Neural cell (in vitro differentiated cells): ENCODE results near the gene HCLS1. TPM values are rescaled to one million over a fixed set of nuclear protein-coding genes. Genes with fewer than 3 reads are reported as not detected.
"Not testable (repeated sequence)": the region's sequence is repeated elsewhere in the genome, so short reads cannot be mapped to it uniquely, and the experiment has no call there.

Experiments used
- H2AFZ ChIP-seq: fragments of 200-600, 300-800 bp; sonication (generic), shearing (Covaris generic); 2 replicates; pipeline ENCODE4 v1.6.0; 2014; ENCODE audit warnings: low read depth, mild to moderate bottlenecking, antibody characterized with exemption, low read length, moderate library complexity
- H3F3A ChIP-seq: fragments of 200-600 bp; shearing (Covaris generic); 2 replicates; pipeline ENCODE4 v1.6.1; 2016; ENCODE audit warnings: mild to moderate bottlenecking, moderate library complexity, mixed read lengths, antibody characterized with exemption, low read length; ENCODE audit not compliant: insufficient read depth, poor library complexity, severe bottlenecking
- H3K27ac ChIP-seq: fragments of 200-600, 300-800 bp; sonication (generic), shearing (Covaris generic); 2 replicates; pipeline ENCODE4 v1.5.1; 2014; ENCODE audit warnings: mild to moderate bottlenecking, low read length, moderate library complexity
- H3K27me3 ChIP-seq: fragments of 300-800, 200-600 bp; sonication (generic), shearing (Covaris generic); 2 replicates; pipeline ENCODE4 v1.6.0; 2014; ENCODE audit warnings: mild to moderate bottlenecking, low read depth, low read length, moderate library complexity; ENCODE audit not compliant: insufficient read depth
- H3K36me3 ChIP-seq: fragments of 300-800, 200-600 bp; sonication (generic), shearing (Covaris generic); 2 replicates; pipeline ENCODE4 v1.5.1; 2014; ENCODE audit warnings: mild to moderate bottlenecking, antibody characterized with exemption, low read length, moderate library complexity; ENCODE audit not compliant: insufficient read depth
- H3K4me2 ChIP-seq: fragments of 300-800, 200-600 bp; sonication (generic), shearing (Covaris generic); 2 replicates; pipeline ENCODE4 v1.6.0; 2014; ENCODE audit warnings: mild to moderate bottlenecking, low read length
- H3K4me3 ChIP-seq: fragments of 300-800, 200-600 bp; sonication (generic), shearing (Covaris generic); 2 replicates; pipeline ENCODE4 v1.5.1; 2014; ENCODE audit warnings: mild to moderate bottlenecking, low read length, moderate library complexity
- H3K79me2 ChIP-seq: fragments of 200-600 bp; shearing (Covaris generic); replicated peaks from 2 replicates; pipeline ENCODE4 v1.6.0; 2014; ENCODE audit warnings: mild to moderate bottlenecking, low read length, moderate library complexity; ENCODE audit not compliant: insufficient read depth
- H3K9ac ChIP-seq: fragments of 300-800, 200-600 bp; sonication (generic), shearing (Covaris generic); 2 replicates; pipeline ENCODE4 v1.6.1; 2016; ENCODE audit warnings: mild to moderate bottlenecking, low read length, mixed read lengths
- H3K9me2 ChIP-seq: fragments of 200-600 bp; shearing (Covaris generic); 2 replicates; pipeline ENCODE4 v1.6.1; 2016; ENCODE audit warnings: mild to moderate bottlenecking, low read length, mixed read lengths; ENCODE audit not compliant: insufficient read depth
- H3K9me3 ChIP-seq: fragments of 200-600, 300-800 bp; sonication (generic), shearing (Covaris generic); 2 replicates; pipeline ENCODE4 v1.6.1; 2016; ENCODE audit warnings: mild to moderate bottlenecking, mixed run types, low read length, moderate library complexity, mixed read lengths
- H4K20me1 ChIP-seq: fragments of 200-600 bp; shearing (Covaris generic); 2 replicates; pipeline ENCODE4 v1.6.1; 2016; ENCODE audit warnings: mild to moderate bottlenecking, mixed run types; ENCODE audit not compliant: insufficient read depth
- CTCF ChIP-seq: fragments of 450-650 bp; IDR thresholded peaks from 2 replicates; pipeline ENCODE4 v1.5.1; 2014; ENCODE audit warnings: antibody characterized with exemption, mild to moderate bottlenecking, moderate library complexity; ENCODE audit not compliant: poor library complexity, severe bottlenecking
- EP300 ChIP-seq: fragments of 450-650 bp; conservative IDR thresholded peaks from 2 replicates; pipeline ENCODE4 v1.6.1; 2014; ENCODE audit warnings: antibody characterized with exemption, mild to moderate bottlenecking, moderate library complexity; ENCODE audit not compliant: poor library complexity, severe bottlenecking
- EZH2 ChIP-seq: fragments of 200-600, 300-800 bp; shearing (Covaris generic), sonication (generic); IDR thresholded peaks from 2 replicates; pipeline ENCODE4 v1.6.1; 2014; ENCODE audit warnings: antibody characterized with exemption, low read length, borderline replicate concordance, mild to moderate bottlenecking; ENCODE audit not compliant: insufficient read depth, poor library complexity, severe bottlenecking
- MXI1 ChIP-seq: fragments of 450-650 bp; conservative IDR thresholded peaks from 2 replicates; pipeline ENCODE4 v1.6.1; 2014; ENCODE audit warnings: antibody characterized with exemption, mild to moderate bottlenecking; ENCODE audit not compliant: poor library complexity, severe bottlenecking
- POLR2AphosphoS5 ChIP-seq: IDR thresholded peaks from 2 replicates; pipeline ENCODE4 v1.6.1; 2012
- RAD21 ChIP-seq: fragments of 450-650 bp; conservative IDR thresholded peaks from 2 replicates; pipeline ENCODE4 v1.6.1; 2014; ENCODE audit warnings: antibody characterized with exemption, mild to moderate bottlenecking, moderate library complexity
- REST ChIP-seq: IDR thresholded peaks from 2 replicates; pipeline ENCODE4 v1.6.1; 2012; ENCODE audit warnings: borderline replicate concordance
- SMC3 ChIP-seq: fragments of 450-650 bp; conservative IDR thresholded peaks from 2 replicates; pipeline ENCODE4 v1.6.1; 2014; ENCODE audit warnings: antibody characterized with exemption, mild to moderate bottlenecking, moderate library complexity; ENCODE audit not compliant: poor library complexity
- TAF1 ChIP-seq: IDR thresholded peaks from 2 replicates; pipeline ENCODE4 v1.6.1; 2012; ENCODE audit warnings: low read depth
- polyA plus RNA-seq: library from polyadenylated mRNA; depleted of rRNA; stranded (reverse); fragments of >200 nt; gene quantifications from 2 replicates; pipeline ENCODE4 v1.2.3, GENCODE V29; 2014

Gene HCLS1
- polyA plus RNA-seq, 1 donor from 2014 or later: 0.25 TPM

- H3K4me3 ChIP-seq: no peak overlapping the region
- H3K36me3 ChIP-seq: peaks cover 18% of the 10 kb centered on the region
- no peak overlapping the region for H2AFZ ChIP-seq
- no peak overlapping the region for H3K4me2 ChIP-seq
- no peaks in the 10 kb centered on the region for H3K9me3 ChIP-seq
- H3K27me3 ChIP-seq: no peaks in the 10 kb centered on the region
- no peaks in the 10 kb centered on the region for H3F3A ChIP-seq
- no peaks in the 10 kb centered on the region for H3K9me2 ChIP-seq
- TF ChIP-seq POLR2AphosphoS5 (no peak), RAD21 (no peak), EZH2 (no peak), MXI1 (no peak), REST (no peak), SMC3 (no peak), TAF1 (no peak), EP300 (no peak), CTCF (no peak)
- no peak overlapping the region for H3K27ac ChIP-seq
- no peaks in the 10 kb centered on the region for H3K79me2 ChIP-seq
- H3K9ac ChIP-seq: no peak overlapping the region
- no peaks in the 10 kb centered on the region for H4K20me1 ChIP-seq
These were observed 30.2 kb upstream of the HCLS1 start for GRCh38 chr3:121690777-121691405.

GRCh38 chr3:121688747-121689146, 28.0 kb upstream of the HCLS1 start:
- not testable (repeated sequence) for H2AFZ ChIP-seq, H3K9me2 ChIP-seq, H3K4me3 ChIP-seq, H3K27me3 ChIP-seq, H3K79me2 ChIP-seq, H3F3A ChIP-seq, H4K20me1 ChIP-seq, H3K27ac ChIP-seq, H3K9ac ChIP-seq, H3K4me2 ChIP-seq, H3K9me3 ChIP-seq
- peaks cover 17% of the 10 kb centered on the region for H3K36me3 ChIP-seq

- no peak overlapping the region for H3K9ac ChIP-seq
These were observed 21.1 kb upstream of the HCLS1 start for GRCh38 chr3:121681792-121682191.

More at GRCh38 chr3:121681792-121682191, 21.1 kb upstream of the HCLS1 start:
- H2AFZ ChIP-seq: no peak overlapping the region
- no peaks in the 10 kb centered on the region for H3K79me2 ChIP-seq
- H3K4me2 ChIP-seq: no peak overlapping the region
- H3K4me3 ChIP-seq: no peak overlapping the region
- H3K36me3 ChIP-seq: peaks cover 27% of the 10 kb centered on the region
- H3K9me3 ChIP-seq: no peaks in the 10 kb centered on the region
- no peaks in the 10 kb centered on the region for H3F3A ChIP-seq
- no peaks in the 10 kb centered on the region for H4K20me1 ChIP-seq
- no peaks in the 10 kb centered on the region for H3K27me3 ChIP-seq
- no peak overlapping the region for H3K27ac ChIP-seq
- no peaks in the 10 kb centered on the region for H3K9me2 ChIP-seq
- TF ChIP-seq RAD21 (no peak), EP300 (no peak), TAF1 (no peak), CTCF (no peak), EZH2 (no peak), SMC3 (no peak), POLR2AphosphoS5 (no peak), MXI1 (no peak), REST (no peak)
